GM12872 (cell line): ENCODE results near the gene PHETA2.

Experiments
- CTCF ChIP-seq: IDR thresholded peaks from 3 replicates; pipeline ENCODE4 v1.5.1; 2011; ENCODE audit warnings: low read depth, mild to moderate bottlenecking, low read length, moderate library complexity; ENCODE audit not compliant: insufficient read depth

PHETA2 gene

GRCh38 chr22:42074132-42074811 is at the start of gene PHETA2:
Gene PHETA2, plus strand, starts transcription at chr22:42074248. Its CDS starts 3,046 bp downstream, at chr22:42077294.
- peak; percentile 56; the same call in 2 of the 3 replicates for TF ChIP-seq CTCF

- TF ChIP-seq CTCF, result no peak
These were observed 48.6 kb upstream of the PHETA2 start for GRCh38 chr22:42025421-42025820.

- no peak for TF ChIP-seq CTCF
These were observed 47.3 kb upstream of the PHETA2 start for GRCh38 chr22:42026705-42027104.

- TF ChIP-seq CTCF, result no peak
These were observed 40.5 kb upstream of the PHETA2 start for GRCh38 chr22:42033263-42034181.

GRCh38 chr22:42035256-42035655 is 38.8 kb upstream of the PHETA2 start:
- TF ChIP-seq CTCF, result no peak

- TF ChIP-seq CTCF, result no peak
These were observed 34.8 kb upstream of the PHETA2 start for GRCh38 chr22:42039271-42039670.

- TF ChIP-seq CTCF, result no peak
These were observed 32.3 kb upstream of the PHETA2 start for GRCh38 chr22:42041784-42042183.
